Measurements from ENCODE around the gene TSKU.

GRCh38 chr11:76839311-76839710, 56.2 kb downstream of the TSKU start:
- TF ChIP-seq CTCF (conservative IDR thresholded peaks at IDR 0.05; ENCODE audit: low read length) (no peak), EZH2phosphoT487 (IDR thresholded peaks at IDR 0.05; ENCODE audit: borderline replicate concordance, low read depth, low read length) (no peak)

All from OCI-LY7 (cell line).